Psoas muscle (tissue), 8 donors: Measurements from ENCODE around the gene ZBTB16. TPM values are rescaled to one million over a fixed set of nuclear protein-coding genes. Genes with fewer than 3 reads are reported as not detected.

Source experiments
- ATAC-seq, 4 donors: fragments of 200-7000 bp; cut with Tn5 transposase; one replicate each; pipeline ENCODE4 v1.9.1; 2020; ENCODE audit warnings: moderate library complexity in 3 of 4, mild to moderate bottlenecking in 2 of 4
- DNase-seq, 2 donors: peaks; one replicate each; pipeline ENCODE4 v3.0.0-alpha.2; 2020
- H3K27ac ChIP-seq: fragments of 200-600 bp; one replicate; pipeline ENCODE4 v1.8.0; 2022
- H3K27me3 ChIP-seq, 3 donors: fragments of 200-600 bp in 1 of 3; one replicate each; pipeline versions ENCODE4 v1.6.1 to v1.8.0; 2013 to 2022; ENCODE audit warnings: low read length in 2 of 3, mild to moderate bottlenecking in 2 of 3, moderate library complexity in 1 of 3; ENCODE audit not compliant: insufficient read depth in 3 of 3
- H3K36me3 ChIP-seq, 2 donors: fragments of 200-600 bp in 1 of 2; one replicate each; pipeline versions ENCODE4 v1.6.1 to v1.8.0; 2013 to 2022; ENCODE audit warnings: low read depth in 1 of 2, mild to moderate bottlenecking in 1 of 2, moderate library complexity in 1 of 2; ENCODE audit not compliant: insufficient read depth in 1 of 2
- H3K4me1 ChIP-seq: fragments of 200-600 bp; one replicate; pipeline ENCODE4 v1.8.0; 2022
- H3K4me3 ChIP-seq: fragments of 200-600 bp; one replicate; pipeline ENCODE4 v1.8.0; 2022; ENCODE audit warnings: mild to moderate bottlenecking
- H3K9me3 ChIP-seq: fragments of 200-600 bp; one replicate; pipeline ENCODE4 v1.8.0; 2022
- CTCF ChIP-seq: fragments of 200-600 bp; IDR thresholded peaks from one replicate; pipeline ENCODE4 v1.8.0; 2022; ENCODE audit warnings: antibody characterized with exemption
- WGBS, 3 donors: extraction: QIAGEN DNeasy Blood & Tissue Kit; methylation state at CpG; one replicate each; pipeline versions ENCODE4 v1.1.6 to v1.1.7; 2013; 5-methylcytosine and 5-hydroxymethylcytosine counted together
- intact Hi-C, 2 donors: fragments of 100-400 bp; cut with DNase I; formaldehyde crosslinking; loops; one replicate each; pipeline versions ENCODE4 v1.11.0 to v1.14.2; 2022
- polyA plus RNA-seq, 3 donors: library from polyadenylated mRNA; stranded (reverse); fragments of 200-250 nt; gene quantifications; one replicate each; pipeline ENCODE4 v1.2.3, GENCODE V29; 2013
- total RNA-seq, 4 donors: library from RNA; stranded (reverse); fragmentation: NEBNext Ultra II Directional in 2 of 4; extraction: Animal tissue kit (Norgen Biotek cat#: 25700) in 2 of 4; gene quantifications; one replicate each; pipeline versions ENCODE4 v1.2.1 to v1.2.4, GENCODE V29; 2021 to 2023
- donor health status: healthy with polysubstance abuse.
- donor health status: DM: no; HTN: no; CAD: no; lungs with moderate emphysema.
- donor health status: Bipolar disorder and iron deficiency.
- donor health status: healthy.
- donor health status: DM: yes; HTN: yes; CAD: no.
- donor health status: DM: no; HTN: no; CAD: no.
- donor health status: DM: no; HTN: no; CAD: no.
- donor health status: DM: yes; HTN: yes; CAD: no.

The ZBTB16 gene
- total and polyA plus RNA-seq, 7 donors, result 11.7 to 299 (median 89.8) TPM

- intact Hi-C loops, result loop anchor here in 1 of 2 donors (5.0 kb wide), 1 partner anchor 37 kb away; no protein-coding TSS in a partner anchor
- H3K36me3 ChIP-seq, result peaks cover 0 to 3% of the 10 kb centered on the region in 2 donors
- H3K9me3 ChIP-seq, result no peaks in the 10 kb centered on the region
- H3K27ac ChIP-seq, result peak overlapping the region; percentile 99
- no peaks in the 10 kb centered on the region for H3K27me3 ChIP-seq
- H3K4me1 ChIP-seq, result peaks cover 91% of the 10 kb centered on the region
- DNase-seq (peak; percentile 99 to 100), ATAC-seq (peak; percentile 32 to 45 (median 44))
- WGBS, 3 donors, result 3 to 8% (median 7%) methylated on average over 18 of the region's 18 CpGs
- peak; percentile 13 for TF ChIP-seq CTCF
- peak overlapping the region; percentile 51 for H3K4me3 ChIP-seq
These were observed 100.5 kb downstream of the ZBTB16 start for GRCh38 chr11:114159802-114160632.

- Histone ChIP-seq H3K4me3 (peak overlapping the region; percentile 62), H3K36me3 (peaks cover 0 to 3% of the 10 kb centered on the region in 2 donors), H3K27ac (peak overlapping the region; percentile 99), H3K4me1 (peaks cover 91% of the 10 kb centered on the region), H3K27me3 (no peaks in the 10 kb centered on the region), H3K9me3 (no peaks in the 10 kb centered on the region)
- intact Hi-C loops, result loop anchor here in 1 of 2 donors (1.0 to 5.0 kb wide), 3 partner anchors 36 to 89 kb away; no protein-coding TSS in a partner anchor
- ATAC-seq, result peak; percentile 31 to 66 (median 56)
- DNase-seq, result peak in 1 of 2 donors; percentile 73
- WGBS, 3 donors, result 24 to 38% (median 24%) methylated on average over 6 of the region's 6 CpGs
- TF ChIP-seq CTCF, result no peak
These were observed 101.4 kb downstream of the ZBTB16 start for GRCh38 chr11:114160894-114161293.

- no peaks in the 10 kb centered on the region for H3K27me3 ChIP-seq
- H3K4me1 ChIP-seq, result peaks cover 89% of the 10 kb centered on the region
- intact Hi-C loops, result loop anchor here in 1 of 2 donors (1.0 to 5.0 kb wide), 4 partner anchors 36 to 102 kb away; partner anchors contain the start of gene ZBTB16
- H3K9me3 ChIP-seq, result no peaks in the 10 kb centered on the region
- H3K36me3 ChIP-seq, result peaks cover 0 to 3% of the 10 kb centered on the region in 2 donors
- WGBS, 3 donors, result 29 to 44% (median 30%) methylated on average over 9 of the region's 9 CpGs
- H3K4me3 ChIP-seq, result peak overlapping the region; percentile 62
- DNase-seq, result peak in 1 of 2 donors; percentile 67
- ATAC-seq, result peak in 2 of 4 donors; percentile 0 to 6
- no peak for TF ChIP-seq CTCF
- H3K27ac ChIP-seq, result peak overlapping the region; percentile 99
These were observed 102.2 kb downstream of the ZBTB16 start for GRCh38 chr11:114161486-114162250.

GRCh38 chr11:114162719-114163123 is 103.2 kb downstream of the ZBTB16 start:
- Histone ChIP-seq H3K36me3 (no peaks in the 10 kb centered on the region), H3K4me3 (peak overlapping the region; percentile 62), H3K27me3 (no peaks in the 10 kb centered on the region), H3K9me3 (no peaks in the 10 kb centered on the region), H3K4me1 (peaks cover 89% of the 10 kb centered on the region), H3K27ac (peak overlapping the region; percentile 99)
- WGBS, 3 donors, result 1 to 4% (median 3%) methylated on average over 12 of the region's 12 CpGs
- DNase-seq, result peak; percentile 85 to 92
- ATAC-seq, result peak; percentile 45 to 62 (median 52)
- intact Hi-C loops, result loop anchor here in 1 of 2 donors (1.0 to 5.0 kb wide), 2 partner anchors 35 to 103 kb away; partner anchors contain the start of gene ZBTB16
- no peak for TF ChIP-seq CTCF
